ENCODE results near the gene RAB26. TPM values are rescaled to one million over a fixed set of nuclear protein-coding genes. Genes with fewer than 3 reads are reported as not detected.
"Not testable (repeated sequence)": the region's sequence is repeated elsewhere in the genome, so short reads cannot be mapped to it uniquely, and the experiment has no call there.

The RAB26 gene, protein sequence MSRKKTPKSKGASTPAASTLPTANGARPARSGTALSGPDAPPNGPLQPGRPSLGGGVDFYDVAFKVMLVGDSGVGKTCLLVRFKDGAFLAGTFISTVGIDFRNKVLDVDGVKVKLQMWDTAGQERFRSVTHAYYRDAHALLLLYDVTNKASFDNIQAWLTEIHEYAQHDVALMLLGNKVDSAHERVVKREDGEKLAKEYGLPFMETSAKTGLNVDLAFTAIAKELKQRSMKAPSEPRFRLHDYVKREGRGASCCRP
- polyA plus RNA-seq (ENCODE audit: insufficient read length in 10 of 10): 1 to 10 TPM in 3 of 10 donors, under 1 TPM in 7; 0.33 to 1.7 (median 0.53) TPM
- long read RNA-seq, donor 1: 0 reads
- long read RNA-seq, donor 2: 0 reads
- long read RNA-seq, donor 3: 0 reads
- long read RNA-seq, donor 4: 0 reads
- long read RNA-seq, donor 5: 0 reads
- long read RNA-seq, donor 6, partial matches to known transcripts: 0 of 86 reads
- long read RNA-seq, donor 6, other reads (novel, unspliced or antisense): 86 of 86 reads
- long read RNA-seq, donor 7, partial matches to known transcripts: 0 of 1 reads
- long read RNA-seq, donor 7, other reads (novel, unspliced or antisense): 0 of 1 reads
- long read RNA-seq, donor 8: 0 reads
- long read RNA-seq, donor 9: 0 reads

DNA sequence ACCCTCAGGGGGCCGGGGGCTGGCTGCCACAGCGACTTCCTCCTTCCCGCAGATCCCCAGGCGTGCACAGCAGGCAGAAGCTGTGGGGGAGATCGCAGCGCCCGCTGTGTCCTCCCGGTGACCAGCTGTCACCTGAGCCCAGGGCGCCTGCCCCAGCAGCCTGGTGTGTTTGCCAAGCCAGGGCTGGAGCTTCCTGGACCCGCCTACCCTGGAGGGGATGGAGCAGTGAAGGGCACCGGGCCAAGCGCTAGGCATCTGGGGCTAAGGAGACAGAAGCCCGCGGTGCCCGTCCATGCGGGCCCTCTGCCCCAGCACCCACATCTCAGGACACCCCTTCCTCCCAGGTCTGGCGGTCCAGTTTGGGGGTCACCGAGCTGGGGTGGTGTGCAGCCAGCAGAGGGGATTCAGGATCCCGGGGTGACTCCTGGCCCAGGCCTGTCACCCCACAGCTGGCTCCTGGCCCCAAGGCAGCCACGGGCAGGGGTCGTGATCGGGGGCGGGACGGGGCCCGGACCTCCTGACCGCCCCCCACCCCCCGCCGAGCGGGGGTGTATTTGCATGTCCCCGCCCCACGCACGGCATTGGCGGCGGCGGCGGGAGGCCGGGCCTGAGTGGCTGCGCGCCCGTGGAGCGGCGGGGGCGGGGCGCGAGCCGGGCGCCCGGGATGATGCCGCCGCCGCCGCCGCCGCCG, at the start of gene RAB26:
Gene RAB26, plus strand, starts transcription at position 645 of the 691 bp plus-strand sequence. CDS start 159 bp downstream, outside the sequence.
- DNase-seq: peak in 2 of 3 donors; percentile 75 to 83

DNA sequence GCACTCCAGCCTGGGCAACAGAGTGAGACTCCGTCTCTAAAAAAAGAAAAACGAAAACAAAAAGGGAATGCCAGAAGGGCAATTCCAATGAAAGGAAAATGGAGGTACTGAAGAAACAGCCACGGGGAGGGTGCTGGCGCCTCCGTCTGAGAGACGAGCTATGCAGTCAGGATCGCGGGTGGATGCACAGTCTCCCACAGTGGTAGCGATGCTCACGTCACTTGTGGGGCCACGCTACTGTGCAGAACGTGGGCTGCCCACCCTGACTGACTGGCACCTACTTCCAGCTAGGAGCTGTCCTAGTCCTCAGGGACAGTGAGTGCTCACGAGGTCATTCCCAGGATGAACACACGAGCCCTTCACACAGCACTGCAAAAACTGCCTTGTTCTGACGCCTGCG, 46.8 kb upstream of the RAB26 start:
- DNase-seq: not testable (repeated sequence)

DNA sequence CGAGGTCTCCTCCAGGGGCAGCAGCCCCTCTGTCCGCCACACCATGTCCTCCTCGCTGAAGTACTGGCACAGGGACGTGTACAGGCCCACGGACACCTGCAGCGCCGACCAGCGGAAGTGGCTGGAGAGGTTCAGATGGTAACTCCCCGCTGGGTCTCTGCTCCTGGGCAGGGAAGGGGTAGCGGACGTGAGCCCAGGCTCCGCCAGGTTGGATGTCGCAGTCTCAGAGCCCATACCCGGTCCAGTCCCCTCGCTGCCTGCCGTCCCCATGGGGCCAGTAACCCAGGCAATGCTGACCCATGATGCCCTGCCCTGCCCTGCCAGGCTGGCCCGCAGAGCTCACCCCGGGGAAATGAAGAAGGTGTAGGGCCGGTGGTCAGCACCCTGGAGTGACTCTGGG, 46.0 kb upstream of the RAB26 start:
- DNase-seq: no peak

DNA sequence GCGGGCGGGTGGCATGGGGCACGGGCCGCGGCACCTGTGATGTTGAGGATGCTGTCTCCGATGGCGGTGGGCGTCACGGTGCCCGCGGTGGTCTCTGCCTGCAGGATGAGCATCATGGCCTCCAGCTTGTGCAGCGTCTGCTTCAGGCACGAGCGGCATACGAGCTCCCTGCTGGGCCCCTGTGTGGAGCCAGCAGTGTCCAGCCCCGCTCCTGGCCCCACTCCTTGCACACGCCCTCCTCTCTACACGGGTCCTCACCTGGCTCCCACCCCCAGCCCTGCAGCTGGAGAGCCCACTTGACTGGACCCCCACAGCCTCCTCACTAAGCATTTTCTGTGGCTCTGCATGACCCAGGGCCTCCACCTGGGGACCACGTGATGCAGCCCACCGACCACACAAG, 44.0 kb upstream of the RAB26 start:
- DNase-seq: not testable (repeated sequence)

DNA sequence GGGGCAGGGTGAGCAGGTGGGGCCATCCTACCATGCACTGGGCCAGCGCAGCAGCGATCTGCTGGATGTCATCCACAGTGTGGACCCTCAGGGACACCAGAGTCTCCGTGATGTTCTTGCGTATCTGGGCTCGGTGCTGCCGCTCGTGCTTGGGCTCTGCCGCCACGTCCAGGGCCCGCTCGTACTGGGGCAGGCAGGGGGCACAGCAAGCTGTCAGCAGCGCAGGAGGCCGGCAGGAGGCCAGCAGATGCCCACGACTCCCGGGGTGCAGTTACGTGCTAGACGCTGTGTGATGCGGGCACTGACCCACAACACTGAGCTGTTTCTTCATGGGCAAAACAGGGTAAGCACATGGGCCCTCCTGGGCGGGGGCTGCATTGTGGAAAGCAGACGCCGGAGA, 43.1 kb upstream of the RAB26 start:
- DNase-seq: not testable (repeated sequence)

DNA sequence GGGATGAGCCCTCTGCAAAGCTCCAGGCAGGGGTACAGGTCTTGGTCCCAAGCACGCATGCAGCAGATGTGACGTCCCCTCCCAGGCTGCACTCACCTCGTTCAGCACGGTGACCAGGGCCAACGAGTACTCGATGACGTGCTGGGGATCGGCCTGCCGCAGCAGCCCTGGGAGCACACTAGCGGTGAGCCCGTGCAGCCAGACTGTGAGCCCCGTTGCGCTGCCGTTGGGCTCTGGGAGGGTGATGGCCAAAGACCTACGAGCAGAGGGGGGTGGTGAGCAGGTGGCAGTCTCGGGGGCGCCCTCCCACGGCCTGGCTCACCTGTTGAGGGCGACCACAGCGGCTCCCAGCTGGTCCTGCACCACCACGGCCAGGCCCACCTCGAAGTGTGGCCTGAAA, 42.7 kb upstream of the RAB26 start:
- DNase-seq: not testable (repeated sequence)

DNA sequence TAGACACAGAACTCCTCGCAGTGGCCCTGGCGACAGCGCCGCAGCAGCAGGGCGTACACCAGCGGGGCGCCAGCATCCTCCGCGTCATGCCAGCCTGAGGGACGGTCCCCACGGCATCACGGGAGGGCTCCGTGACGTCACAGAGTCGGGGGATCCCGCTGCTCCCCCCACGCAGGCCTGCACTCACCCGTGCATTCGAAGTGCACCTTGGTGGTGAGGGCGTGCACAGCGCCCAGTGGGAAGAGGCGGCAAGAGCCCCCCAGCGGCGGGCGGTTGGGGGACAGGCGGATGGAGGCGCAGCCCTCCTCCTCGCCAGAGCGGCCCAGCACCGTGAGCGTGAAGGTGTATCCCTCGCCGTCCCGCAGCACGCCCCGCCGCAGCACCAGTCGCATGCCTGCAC, 42.2 kb upstream of the RAB26 start:
- DNase-seq: not testable (repeated sequence)

DNA sequence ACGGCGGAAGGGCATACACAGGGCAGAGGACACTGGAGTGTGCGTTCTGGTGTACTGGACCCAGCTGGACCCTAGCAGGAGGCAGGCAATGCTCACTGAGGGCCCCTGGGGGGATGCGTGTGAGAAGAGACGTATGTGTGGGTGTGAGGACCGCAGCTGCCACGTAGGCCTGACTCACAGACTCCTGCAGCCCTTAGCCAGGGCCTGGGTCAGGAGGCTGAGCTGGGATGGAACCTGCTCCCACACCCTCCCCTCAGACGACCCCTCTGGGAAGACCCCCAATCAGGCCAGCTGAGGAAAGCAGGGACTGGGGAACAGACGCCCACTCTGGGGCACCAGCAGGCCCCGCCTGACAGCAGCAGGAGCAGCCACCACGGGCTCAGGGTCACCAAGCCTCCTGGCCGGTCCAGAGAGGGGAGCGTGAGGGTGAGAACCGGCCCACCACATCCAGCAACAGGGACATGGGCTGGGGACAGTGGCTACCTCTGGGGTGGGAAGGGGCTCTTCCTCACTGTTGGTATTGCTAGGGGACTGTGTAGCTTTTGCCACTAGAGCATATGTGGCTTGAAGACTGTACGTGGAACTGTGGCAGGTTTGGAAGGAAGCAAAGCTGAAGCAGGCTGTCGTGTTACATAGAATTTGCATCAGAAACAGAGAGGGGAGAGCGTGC, 41.2 kb upstream of the RAB26 start:
- DNase-seq: not testable (repeated sequence)

DNA sequence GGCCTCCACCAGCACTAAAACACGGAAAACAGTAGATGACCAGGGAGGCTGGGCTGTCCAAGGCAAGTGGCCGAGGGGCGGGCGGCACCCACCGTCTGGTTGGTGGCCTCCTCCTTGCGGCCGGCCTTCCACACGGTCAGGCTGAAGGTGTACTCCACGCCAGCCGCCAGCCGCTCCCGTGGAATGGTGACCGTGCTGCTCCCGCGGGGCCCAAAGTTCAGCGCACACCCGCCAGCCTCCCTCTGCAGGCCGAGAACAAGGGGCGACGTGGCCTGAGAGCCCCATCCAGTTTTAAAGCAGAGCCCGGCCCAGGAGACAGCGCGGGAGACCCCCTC, 40.7 kb upstream of the RAB26 start:
- DNase-seq: not testable (repeated sequence)

DNA sequence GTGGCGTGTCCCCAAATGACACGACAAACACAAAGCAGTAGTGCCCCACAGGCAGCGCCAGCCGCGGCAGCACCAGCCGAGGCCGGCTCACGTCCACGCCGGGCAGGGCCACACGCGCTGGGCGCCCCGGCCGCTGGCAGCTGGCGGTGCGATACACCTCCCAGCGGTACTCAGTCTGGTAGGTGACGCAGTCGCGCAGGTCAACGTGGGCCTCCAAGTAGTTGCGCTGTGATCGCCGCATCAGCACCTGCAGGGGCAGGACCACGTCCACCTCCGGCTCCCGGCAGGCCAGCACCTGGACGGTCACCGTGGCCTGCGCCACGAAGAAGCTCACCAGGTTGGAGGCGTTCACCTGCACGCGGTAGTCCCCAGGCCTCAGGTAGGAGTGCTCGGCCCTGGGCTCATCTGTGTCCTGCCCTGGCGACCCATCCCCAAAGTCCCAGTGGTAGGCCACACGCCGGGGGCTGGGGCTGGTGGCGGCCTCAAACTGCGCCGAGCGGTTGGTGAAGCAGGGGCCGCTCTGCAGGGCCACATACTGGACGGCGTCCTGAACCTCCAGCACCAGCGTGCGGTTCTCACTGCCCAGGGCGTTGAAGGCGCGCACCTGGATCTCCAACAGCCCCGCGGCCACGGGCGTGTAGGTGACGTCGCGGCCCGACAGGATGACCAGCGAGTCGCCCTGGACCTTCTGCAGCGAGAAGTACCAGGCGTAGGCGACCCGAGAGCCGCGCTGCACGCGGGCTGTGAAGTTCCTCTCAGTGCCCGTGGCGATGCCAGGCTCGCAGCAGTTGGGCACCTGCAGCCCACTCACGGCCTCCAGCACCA, 39.8 kb upstream of the RAB26 start:
- not testable (repeated sequence) for DNase-seq

DNA sequence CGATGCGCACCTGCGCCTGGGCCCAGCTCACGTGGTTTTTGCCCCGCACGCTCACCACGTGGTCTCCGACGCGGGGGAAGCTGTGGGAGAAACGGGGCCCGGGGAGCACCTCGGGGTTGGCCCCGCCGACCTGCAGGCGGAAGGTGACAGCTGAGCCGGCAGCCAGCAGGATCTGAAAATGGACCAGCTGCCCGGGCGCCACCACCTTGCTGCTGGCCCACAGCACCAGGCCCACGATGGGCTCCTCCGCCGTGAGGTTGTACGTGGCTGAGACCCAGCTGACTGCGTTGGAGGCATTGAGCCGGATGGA, 39.2 kb upstream of the RAB26 start:
- not testable (repeated sequence) for DNase-seq

DNA sequence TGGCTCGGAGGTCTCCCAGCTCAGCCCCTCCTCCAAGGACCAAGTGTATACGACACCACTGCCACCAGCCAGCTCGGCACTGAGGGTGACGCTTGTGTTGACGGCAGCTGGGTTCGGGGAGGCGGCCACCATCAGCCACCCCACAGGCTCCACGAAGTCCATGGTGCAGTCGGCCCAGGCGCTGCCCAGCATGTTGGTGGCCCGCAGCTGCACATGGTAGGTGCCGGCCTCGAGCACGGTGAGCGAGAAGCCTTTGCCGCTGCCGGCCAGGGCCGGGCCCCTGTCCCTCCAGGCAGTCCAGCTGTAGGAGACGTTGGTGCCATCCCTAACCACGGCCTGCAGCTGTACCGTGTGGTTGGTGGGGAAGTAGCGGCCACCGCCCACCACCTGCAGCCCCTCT, 38.6 kb upstream of the RAB26 start:
- not testable (repeated sequence) for DNase-seq

DNA sequence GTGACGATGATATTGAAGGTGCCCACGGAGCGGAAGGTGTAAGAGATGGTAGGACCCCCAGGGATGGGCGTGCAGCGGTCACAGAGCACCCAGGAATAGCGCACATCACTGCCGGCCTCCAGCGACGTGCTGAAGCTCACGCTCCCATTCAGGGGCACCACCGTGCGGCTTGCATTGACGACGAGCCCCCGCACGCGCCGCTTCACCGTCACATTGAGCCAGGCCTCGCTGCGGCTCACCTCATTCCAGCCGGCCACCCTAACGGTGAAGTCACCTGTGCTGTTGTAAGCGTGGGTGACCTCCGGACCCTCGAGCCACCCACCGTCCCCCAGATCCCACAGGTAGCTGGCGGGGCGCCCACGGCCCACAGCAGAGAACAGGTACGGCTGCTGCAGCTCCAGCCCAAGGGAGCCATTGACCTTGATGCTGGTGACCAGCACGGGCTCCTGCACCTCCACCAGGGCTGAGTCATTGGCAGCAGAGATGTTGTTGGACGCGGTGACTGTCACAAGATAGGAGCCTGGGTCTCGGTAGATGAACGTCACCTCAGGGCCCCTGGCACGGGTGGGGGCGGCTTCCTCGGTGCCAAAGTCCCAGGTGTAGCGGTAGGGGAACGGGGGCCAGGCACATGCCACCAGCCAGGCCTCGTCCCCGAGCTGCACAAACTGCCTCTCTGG, 38.0 kb upstream of the RAB26 start:
- DNase-seq: not testable (repeated sequence)

DNA sequence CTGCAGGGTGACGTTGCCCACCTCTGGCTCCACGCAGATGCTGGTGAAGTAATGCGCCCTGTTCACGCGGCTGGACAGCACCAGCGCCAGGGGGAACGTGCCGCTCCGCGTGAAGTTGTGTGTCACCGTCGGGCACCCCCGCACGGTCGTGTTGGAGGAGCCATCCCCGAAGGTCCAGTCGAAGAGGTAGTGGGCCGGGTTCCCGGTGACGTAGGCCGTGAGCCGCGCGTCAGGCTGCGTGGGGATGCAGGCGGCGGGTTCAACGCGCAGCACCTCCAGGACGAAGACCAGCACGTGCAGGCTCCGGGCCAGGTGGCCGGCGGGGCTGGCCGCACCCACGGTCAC, 37.4 kb upstream of the RAB26 start:
- not testable (repeated sequence) for DNase-seq

DNA sequence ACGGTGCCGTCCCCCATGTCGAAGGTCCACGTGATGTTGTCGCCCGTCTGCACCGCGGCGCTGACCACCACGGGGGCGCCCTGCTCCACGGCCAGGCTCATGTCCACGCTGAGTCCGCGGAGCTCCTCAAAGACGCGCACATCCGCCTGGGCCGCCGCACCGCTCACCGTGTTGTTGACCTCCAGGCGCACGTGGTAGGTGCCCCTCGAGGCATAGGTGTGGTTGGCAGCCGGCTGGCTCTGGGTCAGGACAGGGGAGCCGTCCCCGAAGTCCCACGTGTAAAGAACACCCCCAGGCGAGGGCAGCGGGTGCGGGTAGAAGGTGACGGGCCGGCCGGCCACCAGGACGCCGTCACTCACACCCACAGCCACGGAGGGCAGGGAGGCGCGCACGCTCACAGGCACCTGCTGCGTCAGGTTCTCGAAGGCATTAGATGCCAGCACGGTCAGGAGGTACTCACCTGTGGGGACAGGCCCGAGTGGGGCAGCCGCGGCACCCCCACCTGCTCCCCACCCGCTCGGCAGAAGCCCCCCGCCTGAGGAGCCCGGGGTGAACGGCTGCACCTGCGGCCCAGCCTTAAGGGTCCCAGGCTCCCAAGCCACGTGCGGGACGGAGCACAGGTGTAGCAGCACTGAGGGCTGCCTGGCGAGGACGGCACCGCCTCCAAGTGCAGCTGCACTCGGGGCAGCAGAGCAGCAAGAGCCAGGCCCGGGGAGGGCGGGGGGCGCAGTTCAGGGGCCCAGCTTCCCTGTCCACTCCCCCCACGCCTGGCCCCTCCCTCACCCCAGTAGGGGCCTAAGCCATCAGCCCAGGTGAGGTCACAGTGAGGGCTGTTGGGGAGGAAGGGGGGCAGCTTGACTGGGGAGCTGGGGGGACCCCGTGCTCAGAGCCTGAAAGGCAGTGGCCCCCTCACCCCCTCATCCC, 36.8 kb upstream of the RAB26 start:
- not testable (repeated sequence) for DNase-seq

DNA sequence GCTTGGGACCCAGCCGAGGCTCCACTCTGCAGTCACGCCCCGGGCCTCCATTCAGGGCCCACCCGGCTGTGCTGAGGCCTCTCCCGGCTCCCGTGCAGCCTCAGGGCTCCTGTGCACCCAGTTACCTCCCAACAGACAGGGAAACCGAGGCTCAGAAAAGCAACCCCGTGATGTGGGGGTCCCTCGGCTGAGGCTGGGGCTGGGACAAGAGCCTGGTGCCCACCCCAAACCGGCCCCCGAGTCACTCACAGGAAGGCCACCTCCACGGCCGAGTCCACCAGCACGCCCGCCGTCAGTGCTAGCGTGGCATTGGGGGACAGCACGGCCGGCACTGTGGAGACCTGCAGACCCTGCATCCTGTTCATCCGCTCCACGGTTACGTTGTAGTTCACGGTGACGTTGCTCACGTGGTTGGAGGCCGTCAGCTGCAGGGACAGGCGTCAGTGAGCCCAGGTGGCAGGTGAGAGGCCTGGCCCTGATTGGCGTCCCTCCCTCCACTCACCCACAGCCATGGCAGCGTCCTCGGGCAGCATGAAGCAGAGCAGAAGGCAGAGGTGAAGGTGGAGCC, 35.8 kb upstream of the RAB26 start:
- not testable (repeated sequence) for DNase-seq

DNA sequence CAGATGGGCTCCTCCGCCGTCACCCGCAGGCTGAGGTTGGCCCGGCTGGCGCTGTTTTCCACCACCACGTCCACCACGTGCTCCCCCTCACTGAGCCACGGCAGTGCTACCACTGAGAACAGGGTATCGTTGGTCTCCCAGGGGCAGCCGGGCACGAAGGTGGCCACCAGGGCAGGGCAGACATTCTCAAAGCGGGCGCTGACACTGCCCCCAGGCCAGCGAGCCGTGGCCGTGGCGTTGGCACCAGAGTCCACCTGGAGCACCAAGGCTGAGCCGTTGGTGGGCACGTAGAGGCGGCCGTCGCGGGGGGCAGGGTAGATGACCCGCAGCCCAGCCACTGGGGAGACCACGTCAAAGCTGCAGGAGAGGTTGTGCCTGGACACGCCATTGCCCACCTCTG, 34.2 kb upstream of the RAB26 start:
- DNase-seq: not testable (repeated sequence)

DNA sequence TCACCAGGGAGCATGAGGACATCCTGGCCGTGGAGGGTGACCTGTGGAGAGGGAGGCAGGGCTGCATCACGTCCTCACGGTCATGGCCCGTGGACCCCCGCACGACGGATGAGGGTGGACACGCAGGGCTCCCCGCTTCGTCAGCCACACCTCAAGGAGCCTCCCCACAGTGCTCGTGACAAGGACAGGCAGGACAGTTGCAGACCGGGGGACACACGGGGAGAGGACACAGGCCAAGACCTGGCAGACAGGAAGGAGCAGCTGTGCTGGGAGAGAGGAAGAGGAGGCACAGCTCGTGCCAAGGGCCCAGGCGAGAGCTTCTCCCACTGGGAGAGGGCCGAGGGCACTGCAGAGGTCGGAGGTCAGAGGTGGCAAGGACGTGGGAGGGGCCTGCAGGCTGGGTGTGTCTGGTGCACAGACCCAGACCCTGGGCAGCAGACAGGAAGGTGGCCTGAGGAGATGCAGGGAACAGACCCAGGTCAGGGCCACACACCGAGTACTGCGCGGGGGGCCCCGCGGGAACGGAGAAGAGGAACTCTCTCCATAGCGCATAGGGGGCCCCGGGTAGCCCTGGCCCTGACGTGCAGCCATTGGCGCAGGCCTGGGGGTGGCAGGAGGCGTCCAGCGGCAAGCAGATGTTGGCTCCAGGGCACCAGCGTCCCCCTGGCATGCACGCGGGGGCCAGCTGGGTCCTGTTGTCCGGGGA, 33.4 kb upstream of the RAB26 start:
- not testable (repeated sequence) for DNase-seq

DNA sequence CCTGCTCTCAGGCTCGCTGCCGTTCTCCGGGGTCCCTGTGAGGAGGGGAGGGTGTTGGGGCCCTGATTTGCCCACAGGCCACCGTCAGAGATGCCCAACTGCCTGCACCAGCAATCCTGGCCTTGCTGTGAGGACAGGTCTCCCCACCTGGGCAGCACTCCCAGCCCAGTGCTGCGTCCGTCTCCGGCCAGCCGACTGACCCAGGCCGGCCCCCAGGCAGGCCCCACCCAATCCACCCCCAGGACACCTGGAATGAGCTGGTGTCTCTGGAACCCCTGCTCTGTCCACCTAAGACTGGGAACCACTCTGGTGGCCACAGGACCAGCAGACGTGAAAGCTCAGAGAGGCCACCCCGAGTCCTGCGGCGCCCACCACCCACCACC, 32.8 kb upstream of the RAB26 start:
- DNase-seq: no peak

Measured in muscle of back (tissue), 13 donors.